Esophagus squamous epithelium (tissue), 5 donors: Measurements from ENCODE around the gene CNOT9. TPM values are rescaled to one million over a fixed set of nuclear protein-coding genes. Genes with fewer than 3 reads are reported as not detected.
"Not testable (repeated sequence)": the region's sequence is repeated elsewhere in the genome, so short reads cannot be mapped to it uniquely, and the experiment has no call there.

ENCODE experiments used
- DNase-seq: peaks from one replicate; lab custom pipeline; 2025; lab: John Stamatoyannopoulos, UW
- H3K27ac ChIP-seq, 4 donors: fragments of 200-600 bp; sonication (generic); one replicate each; pipeline ENCODE4 v1.5.1; 2016 to 2019; ENCODE audit warnings: mild to moderate bottlenecking in 1 of 4
- H3K27me3 ChIP-seq, 4 donors: fragments of 200-600 bp; sonication (generic); 1 replicate in 3 of 4; 2 replicates in 1 of 4; pipeline versions ENCODE4 v1.5.1 to v1.6.0; 2017 to 2021; ENCODE audit warnings: antibody characterized with exemption in 1 of 4
- H3K36me3 ChIP-seq, 3 donors: fragments of 200-600 bp; sonication (generic); one replicate each; pipeline ENCODE4 v1.5.1; 2016 to 2019
- H3K4me1 ChIP-seq, 3 donors: fragments of 200-600 bp; sonication (generic); one replicate each; pipeline ENCODE4 v1.5.1; 2017 to 2019
- H3K4me3 ChIP-seq, 4 donors: fragments of 200-600 bp; sonication (generic); 1 replicate in 3 of 4; 2 replicates in 1 of 4; pipeline ENCODE4 v1.5.1; 2016 to 2019; ENCODE audit warnings: mild to moderate bottlenecking in 2 of 4, moderate library complexity in 1 of 4
- H3K9me3 ChIP-seq, 3 donors: fragments of 200-600 bp; sonication (generic); one replicate each; pipeline ENCODE4 v1.5.1; 2016 to 2019
- CTCF ChIP-seq, 6 experiments: fragments of 450-650 bp in 4 of 6; fragments of 200-600 bp in 2 of 6; sonication (generic) in 2 of 6; IDR thresholded peaks; one replicate each; pipeline ENCODE4 v1.5.1; 2016 to 2019; ENCODE audit warnings: antibody characterized with exemption in 6 of 6, mild to moderate bottlenecking in 4 of 6, moderate library complexity in 4 of 6
- POLR2A ChIP-seq, 4 donors: fragments of 450-650 bp; IDR thresholded peaks; one replicate each; pipeline ENCODE4 v1.6.1; 2017; ENCODE audit warnings: antibody characterized with exemption in 4 of 4, mild to moderate bottlenecking in 4 of 4, moderate library complexity in 3 of 4
- WGBS, 2 donors: methylation state at CpG; one replicate each; pipeline ENCODE4 v1.1.5; 2018; 5-methylcytosine and 5-hydroxymethylcytosine counted together
- intact Hi-C: fragments of 100-400 bp; cut with DNase I; formaldehyde crosslinking; loops from one replicate; pipeline ENCODE4 v1.15.0; 2022
- total RNA-seq, 4 donors: library from RNA; depleted of rRNA; stranded (reverse); fragments of >200 nt; gene quantifications; one replicate each; pipeline ENCODE4 v1.1.0, GENCODE V29; 2016
- donor health status: DM: yes; HTN: yes; CAD: no.

Gene CNOT9
- total RNA-seq: 10 to 100 TPM; 30.4 to 58.3 (median 40.0) TPM

GRCh38 chr2:218568190-218569037 lies at the start of gene CNOT9, which contains the start of gene USP37:
Gene CNOT9, plus strand, starts transcription at chr2:218568839. Its CDS starts 116 bp downstream, at chr2:218568955.
Gene USP37, minus strand, starts transcription at chr2:218568351. Its CDS starts 9,698 bp downstream, at chr2:218558653.
- TF ChIP-seq POLR2A (IDR thresholded peaks at IDR 0.05): peak in 3 of 4 donors; percentile 69 to 81 (median 70)
- TF ChIP-seq CTCF (IDR thresholded peaks at IDR 0.05): peak in 1 of 6 experiments; percentile 17
- H3K36me3 ChIP-seq: peaks cover 0 to 24% (median 4%) of the 10 kb centered on the region in 3 donors

GRCh38 chr2:218518876-218519275 lies 49.8 kb upstream of the CNOT9 start:
- Histone ChIP-seq H3K36me3 (peaks cover 0 to 61% (median 0%) of the 10 kb centered on the region in 3 donors), H3K4me3 (no peak overlapping the region), H3K27ac (no peak overlapping the region), H3K9me3 (no peaks in the 10 kb centered on the region), H3K4me1 (no peaks in the 10 kb centered on the region), H3K27me3 (no peaks in the 10 kb centered on the region)
- WGBS, 2 donors: 100% methylated on average over 1 of the region's 1 CpG
- TF ChIP-seq CTCF (IDR thresholded peaks at IDR 0.05) (no peak), POLR2A (IDR thresholded peaks at IDR 0.05) (no peak)
- no peak for DNase-seq
- intact Hi-C loops: no loop called here

More at GRCh38 chr2:218568190-218569037, at the start of gene CNOT9, which contains the start of gene USP37:
- WGBS, 2 donors: 0 to 2% methylated on average over 39 to 53 of the region's 77 CpGs
- Histone ChIP-seq H3K27me3 (no peaks in the 10 kb centered on the region), H3K27ac (peak within 1 kb of the TSS; percentile 87 to 98 (median 95)), H3K4me1 (peaks cover 8 to 64% (median 25%) of the 10 kb centered on the region in 3 donors), H3K4me3 (peak within 1 kb of the TSS; percentile 64 to 96 (median 75)), H3K9me3 (no peaks in the 10 kb centered on the region)
- intact Hi-C loops: no loop called here
- DNase-seq: peak; percentile 95

GRCh38 chr2:218523651-218524050 lies 45.0 kb upstream of the CNOT9 start:
- H3K36me3 ChIP-seq: peaks cover 0 to 90% (median 21%) of the 10 kb centered on the region in 3 donors
- H3K9me3 ChIP-seq: no peaks in the 10 kb centered on the region
- H3K4me3 ChIP-seq: no peak overlapping the region
- TF ChIP-seq CTCF (IDR thresholded peaks at IDR 0.05) (no peak), POLR2A (IDR thresholded peaks at IDR 0.05) (no peak)
- H3K27me3 ChIP-seq: no peaks in the 10 kb centered on the region
- DNase-seq: no peak
- 87 to 93% methylated on average over 1 of the region's 1 CpG for WGBS, 2 donors
- H3K4me1 ChIP-seq: no peaks in the 10 kb centered on the region
- no peak overlapping the region for H3K27ac ChIP-seq
- intact Hi-C loops: no loop called here

- intact Hi-C loops, H3K27me3 ChIP-seq, H3K4me3 ChIP-seq, DNase-seq, H3K4me1 ChIP-seq, H3K27ac ChIP-seq, H3K9me3 ChIP-seq: not testable (repeated sequence)
- peaks cover 0 to 98% (median 29%) of the 10 kb centered on the region in 3 donors for H3K36me3 ChIP-seq
- WGBS, 2 donors: 100% methylated on average over 2 of the region's 2 CpGs
Measured at GRCh38 chr2:218528409-218528808, 40.2 kb upstream of the CNOT9 start.

GRCh38 chr2:218529990-218530389 lies 38.6 kb upstream of the CNOT9 start:
- no peak for TF ChIP-seq POLR2A (IDR thresholded peaks at IDR 0.05)
- no peak for TF ChIP-seq CTCF (IDR thresholded peaks at IDR 0.05)
- Histone ChIP-seq H3K9me3 (no peaks in the 10 kb centered on the region), H3K27me3 (no peaks in the 10 kb centered on the region), H3K4me3 (no peak overlapping the region), H3K4me1 (no peaks in the 10 kb centered on the region), H3K27ac (no peak overlapping the region), H3K36me3 (peaks cover 0 to 100% (median 29%) of the 10 kb centered on the region in 3 donors)
- 96 to 100% methylated on average over 2 of the region's 2 CpGs for WGBS, 2 donors
- intact Hi-C loops: no loop called here
- no peak for DNase-seq
